KMS-11 (cell line): ENCODE data around the gene CBLB.

Experiments used
- H2AFZ ChIP-seq: fragments of 200-600 bp; sonication (generic); 2 replicates; pipeline ENCODE4 v1.6.1; 2016; ENCODE audit warnings: antibody characterized with exemption, mixed run types, low read depth
- H3K27ac ChIP-seq: fragments of 200-600 bp; sonication (generic); 2 replicates; pipeline ENCODE4 v1.6.1; 2016; ENCODE audit warnings: mild to moderate bottlenecking, mixed run types
- H3K27me3 ChIP-seq: fragments of 200-600 bp; sonication (generic); 2 replicates; pipeline ENCODE4 v1.6.1; 2017; ENCODE audit warnings: mild to moderate bottlenecking, low read depth, mixed run types, moderate library complexity; ENCODE audit not compliant: insufficient read depth
- H3K36me3 ChIP-seq: fragments of 200-600 bp; sonication (generic); 2 replicates; pipeline ENCODE4 v1.6.1; 2017; ENCODE audit warnings: mild to moderate bottlenecking, mixed run types; ENCODE audit not compliant: insufficient read depth
- H3K4me1 ChIP-seq: fragments of 200-600 bp; sonication (generic); 2 replicates; pipeline ENCODE4 v1.6.1; 2016; ENCODE audit warnings: mild to moderate bottlenecking, low read depth, mixed run types; ENCODE audit not compliant: poor library complexity, severe bottlenecking
- H3K4me2 ChIP-seq: fragments of 200-600 bp; sonication (generic); 2 replicates; pipeline ENCODE4 v1.7.0; 2016; ENCODE audit warnings: mild to moderate bottlenecking, mixed run types
- H3K4me3 ChIP-seq: fragments of 200-600 bp; sonication (generic); IDR thresholded peaks from 2 replicates; pipeline ENCODE4 v1.6.1; 2017; ENCODE audit warnings: low read depth, low read length, mixed read lengths; ENCODE audit not compliant: insufficient read depth
- H3K79me2 ChIP-seq: fragments of 200-600 bp; sonication (generic); 2 replicates; pipeline ENCODE4 v1.6.1; 2016; ENCODE audit warnings: low read depth, mixed run types; ENCODE audit not compliant: insufficient read depth
- H3K9ac ChIP-seq: fragments of 200-600 bp; sonication (generic); 2 replicates; pipeline ENCODE4 v1.6.1; 2016; ENCODE audit warnings: mild to moderate bottlenecking, mixed run types
- H4K20me1 ChIP-seq: fragments of 200-600 bp; sonication (generic); 2 replicates; pipeline ENCODE4 v1.6.1; 2016; ENCODE audit warnings: mild to moderate bottlenecking, mixed run types; ENCODE audit not compliant: insufficient read depth
- CTCF ChIP-seq: fragments of 200-600 bp; sonication (generic); conservative IDR thresholded peaks from 2 replicates; pipeline ENCODE4 v1.6.1; 2017; ENCODE audit warnings: low read depth, mild to moderate bottlenecking, antibody characterized with exemption, low read length, moderate library complexity, mixed read lengths

Gene CBLB

GRCh38 chr3:105868742-105869530 lies at the start of gene CBLB:
Gene CBLB (minus strand): TSS chr3:105869012. CDS start chr3:105867577, 1,435 bp downstream.
- H3K79me2 ChIP-seq, result no peaks in the 10 kb centered on the region

GRCh38 chr3:105916767-105917166 lies 48.0 kb upstream of the CBLB start:
- no peaks in the 10 kb centered on the region for H4K20me1 ChIP-seq
- no peaks in the 10 kb centered on the region for H3K36me3 ChIP-seq
- no peaks in the 10 kb centered on the region for H3K79me2 ChIP-seq
- H3K27ac ChIP-seq, result no peak overlapping the region
- no peak overlapping the region for H3K4me2 ChIP-seq
- H2AFZ ChIP-seq, result no peak overlapping the region
- H3K27me3 ChIP-seq, result no peaks in the 10 kb centered on the region
- no peak for TF ChIP-seq CTCF
- H3K9ac ChIP-seq, result no peak overlapping the region
- H3K4me3 ChIP-seq, result no peak overlapping the region
- no peaks in the 10 kb centered on the region for H3K4me1 ChIP-seq

More at GRCh38 chr3:105868742-105869530, at the start of gene CBLB:
- peaks cover 24% of the 10 kb centered on the region for H3K4me1 ChIP-seq
- H4K20me1 ChIP-seq, result no peaks in the 10 kb centered on the region
- H3K27ac ChIP-seq, result no peak within 1 kb of the TSS
- TF ChIP-seq CTCF, result no peak
- no peaks in the 10 kb centered on the region for H3K36me3 ChIP-seq
- peak within 1 kb of the TSS; percentile 12; the same call in 1 of the 2 replicates for H3K9ac ChIP-seq
- peak within 1 kb of the TSS; percentile 26 for H3K4me3 ChIP-seq
- peak within 1 kb of the TSS; percentile 50 for H3K4me2 ChIP-seq
- no peaks in the 10 kb centered on the region; the same call in 1 of the 2 replicates for H3K27me3 ChIP-seq
- H2AFZ ChIP-seq, result peak within 1 kb of the TSS; percentile 66

GRCh38 chr3:105915524-105915923 lies 46.7 kb upstream of the CBLB start:
- H3K27me3 ChIP-seq, result no peaks in the 10 kb centered on the region
- no peak overlapping the region for H3K4me2 ChIP-seq
- no peaks in the 10 kb centered on the region for H3K36me3 ChIP-seq
- no peak for TF ChIP-seq CTCF
- H3K9ac ChIP-seq, result no peak overlapping the region
- H3K79me2 ChIP-seq, result no peaks in the 10 kb centered on the region
- H3K27ac ChIP-seq, result no peak overlapping the region
- H3K4me3 ChIP-seq, result no peak overlapping the region
- no peaks in the 10 kb centered on the region for H3K4me1 ChIP-seq
- no peak overlapping the region for H2AFZ ChIP-seq
- H4K20me1 ChIP-seq, result no peaks in the 10 kb centered on the region

- Histone ChIP-seq H3K27ac (no peak overlapping the region), H3K4me1 (no peaks in the 10 kb centered on the region), H3K4me3 (no peak overlapping the region), H3K27me3 (no peaks in the 10 kb centered on the region), H3K36me3 (no peaks in the 10 kb centered on the region), H3K4me2 (no peak overlapping the region), H4K20me1 (no peaks in the 10 kb centered on the region), H2AFZ (no peak overlapping the region), H3K9ac (no peak overlapping the region), H3K79me2 (no peaks in the 10 kb centered on the region)
- no peak for TF ChIP-seq CTCF
Observed at GRCh38 chr3:105913616-105914015, 44.8 kb upstream of the CBLB start.
